T-helper 1 cell treated with Interleukin-12 subunit alpha and Interleukin-12 subunit beta and Interleukin-4 antibody, amounts not matched to agents 30 ng/mL and 1 ng/mL, for 36 hours (primary cell): ENCODE measurements around the gene NRF1. TPM values are rescaled to one million over a fixed set of nuclear protein-coding genes. Genes with fewer than 3 reads are reported as not detected.

Source experiments
- intact Hi-C: fragments of 100-400 bp; cut with micrococcal nuclease; formaldehyde crosslinking; loops from one replicate; pipeline ENCODE4 v1.15.1; 2024
- total RNA-seq: library from RNA; stranded (reverse); gene quantifications from 2 replicates; pipeline ENCODE4 v1.2.3, GENCODE V29; 2022

NRF1 gene
- total RNA-seq, 1 donor from 2014 or later, result 25.2 TPM

GRCh38 chr7:129768614-129769399 is 157.3 kb downstream of the NRF1 start:
- intact Hi-C loops, result no loop called here

GRCh38 chr7:129769400-129769774 is 157.9 kb downstream of the NRF1 start:
- intact Hi-C loops, result no loop called here

GRCh38 chr7:129769866-129770808 is 158.6 kb downstream of the NRF1 start:
- intact Hi-C loops, result no loop called here

GRCh38 chr7:129771201-129771927 is 159.8 kb downstream of the NRF1 start:
- intact Hi-C loops, result no loop called here

- intact Hi-C loops, result no loop called here
Measured at GRCh38 chr7:129771928-129772479, 160.5 kb downstream of the NRF1 start.

- intact Hi-C loops, result no loop called here
Measured at GRCh38 chr7:129772646-129773280, 161.2 kb downstream of the NRF1 start.

- intact Hi-C loops, result no loop called here
Measured at GRCh38 chr7:129773328-129773731, 161.8 kb downstream of the NRF1 start.

GRCh38 chr7:129773871-129774270 is 162.4 kb downstream of the NRF1 start:
- intact Hi-C loops, result no loop called here

- intact Hi-C loops, result no loop called here
Measured at GRCh38 chr7:129774359-129774758, 162.8 kb downstream of the NRF1 start.

- intact Hi-C loops, result no loop called here
Measured at GRCh38 chr7:129774871-129775694, 163.6 kb downstream of the NRF1 start.

- intact Hi-C loops, result no loop called here
Measured at GRCh38 chr7:129775695-129776361, 164.3 kb downstream of the NRF1 start.

- intact Hi-C loops, result no loop called here
Measured at GRCh38 chr7:129776362-129776722, 164.8 kb downstream of the NRF1 start.

GRCh38 chr7:129777195-129777844 is 165.8 kb downstream of the NRF1 start:
- intact Hi-C loops, result no loop called here

GRCh38 chr7:129777993-129778769 is 166.7 kb downstream of the NRF1 start:
- intact Hi-C loops, result no loop called here

- intact Hi-C loops, result no loop called here
Measured at GRCh38 chr7:129778770-129779601, 167.5 kb downstream of the NRF1 start.

- intact Hi-C loops, result loop anchor here (1.0 to 5.0 kb wide), 4 partner anchors 46 to 291 kb away; partner anchors contain the start of genes KLHDC10 and UBE2H
Measured at GRCh38 chr7:129779602-129780256, 168.2 kb downstream of the NRF1 start.
